Measurements from ENCODE around the gene FIGNL2. TPM values are rescaled to one million over a fixed set of nuclear protein-coding genes. Genes with fewer than 3 reads are reported as not detected.
A peak's percentile ranks its signal among the peaks of the same experiment; 100 is the strongest.

FIGNL2 gene
- 10 to 100 TPM; 10.5 to 17.7 TPM for total RNA-seq
- polyA plus RNA-seq (2013, experiment 1 of 2): 24.4 TPM
- polyA plus RNA-seq (2013, experiment 2 of 2): 22.8 TPM
- long read RNA-seq, experiment 1, partial matches to known transcripts: 0 of 8 reads
- long read RNA-seq, experiment 1, other reads (novel, unspliced or antisense): 8 of 8 reads
- long read RNA-seq, experiment 2, full-length matches to known transcripts: 4 of 11 reads
- long read RNA-seq, experiment 2, partial matches to known transcripts: 0 of 11 reads
- long read RNA-seq, experiment 2, other reads (novel, unspliced or antisense): 7 of 11 reads
- long read RNA-seq, experiment 3: 0 reads
- long read RNA-seq, experiment 4: 0 reads

DNA sequence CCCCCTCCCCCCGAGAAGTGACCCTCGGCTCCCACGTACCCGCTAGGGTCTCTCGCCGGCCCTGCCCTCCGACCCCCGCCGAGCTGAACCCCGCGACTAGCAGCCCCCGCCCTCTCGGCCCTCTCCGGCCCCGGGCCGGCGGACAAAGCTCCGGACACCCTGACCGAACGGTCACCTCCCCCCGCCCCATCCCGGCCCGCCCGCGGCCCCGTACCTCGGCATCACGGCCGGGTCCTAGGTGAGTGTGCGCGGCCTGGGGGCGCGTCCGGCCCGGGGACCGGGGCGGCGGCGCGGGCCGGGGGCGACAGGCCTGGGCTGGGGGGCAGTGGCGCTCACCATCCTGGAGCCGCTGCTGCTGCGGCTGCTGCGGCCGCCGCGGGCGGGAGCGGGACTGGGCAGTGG is at the start of gene FIGNL2:
Gene FIGNL2 (minus strand): TSS at position 393 of the 402 bp plus-strand sequence. CDS start 26,305 bp downstream, outside the sequence.
- H3K27me3 Mint-ChIP-seq (ENCODE audit: insufficient read depth): peaks cover 79% of the 10 kb centered on the region
- H3K36me3 ChIP-seq (ENCODE audit: control insufficient read depth, insufficient read depth, low read length): peaks cover 4% of the 10 kb centered on the region
- no peaks in the 10 kb centered on the region for H3K36me3 Mint-ChIP-seq (ENCODE audit: low read depth)
- WGBS, 2 experiments (ENCODE audit: insufficient coverage in 1 of 2, insufficient read length in 1 of 2): 0% methylated on average over 4 to 45 of the region's 51 CpGs
- no peak within 1 kb of the TSS for H3K27ac Mint-ChIP-seq
- peak within 1 kb of the TSS; percentile 47 for H3K9ac ChIP-seq (ENCODE audit: extremely low read depth, low read length, poor library complexity, severe bottlenecking)
- H3K27ac ChIP-seq (ENCODE audit: low read depth, low read length): peak within 1 kb of the TSS; percentile 90
- H3K27me3 ChIP-seq (ENCODE audit: control insufficient read depth, insufficient read depth, low read length, poor library complexity, severe bottlenecking): peaks cover 16% of the 10 kb centered on the region
- peaks cover 15% of the 10 kb centered on the region for H3K4me1 ChIP-seq (ENCODE audit: control insufficient read depth, insufficient read depth, low read length)
- H3K9me3 ChIP-seq (ENCODE audit: control insufficient read depth, low read length): no peaks in the 10 kb centered on the region
- TF ChIP-seq, protein P1, sequence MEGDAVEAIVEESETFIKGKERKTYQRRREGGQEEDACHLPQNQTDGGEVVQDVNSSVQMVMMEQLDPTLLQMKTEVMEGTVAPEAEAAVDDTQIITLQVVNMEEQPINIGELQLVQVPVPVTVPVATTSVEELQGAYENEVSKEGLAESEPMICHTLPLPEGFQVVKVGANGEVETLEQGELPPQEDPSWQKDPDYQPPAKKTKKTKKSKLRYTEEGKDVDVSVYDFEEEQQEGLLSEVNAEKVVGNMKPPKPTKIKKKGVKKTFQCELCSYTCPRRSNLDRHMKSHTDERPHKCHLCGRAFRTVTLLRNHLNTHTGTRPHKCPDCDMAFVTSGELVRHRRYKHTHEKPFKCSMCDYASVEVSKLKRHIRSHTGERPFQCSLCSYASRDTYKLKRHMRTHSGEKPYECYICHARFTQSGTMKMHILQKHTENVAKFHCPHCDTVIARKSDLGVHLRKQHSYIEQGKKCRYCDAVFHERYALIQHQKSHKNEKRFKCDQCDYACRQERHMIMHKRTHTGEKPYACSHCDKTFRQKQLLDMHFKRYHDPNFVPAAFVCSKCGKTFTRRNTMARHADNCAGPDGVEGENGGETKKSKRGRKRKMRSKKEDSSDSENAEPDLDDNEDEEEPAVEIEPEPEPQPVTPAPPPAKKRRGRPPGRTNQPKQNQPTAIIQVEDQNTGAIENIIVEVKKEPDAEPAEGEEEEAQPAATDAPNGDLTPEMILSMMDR (conservative IDR thresholded peaks at IDR 0.05): no peak
- peaks cover 12% of the 10 kb centered on the region for H3K4me1 Mint-ChIP-seq
- peak within 1 kb of the TSS; percentile 66 for H3K4me3 Mint-ChIP-seq
- peak within 1 kb of the TSS; percentile 84 for H3K4me3 ChIP-seq (ENCODE audit: low read length)
- DNase-seq: peak; percentile 80
- H3K9me3 Mint-ChIP-seq: no peaks in the 10 kb centered on the region

DNA sequence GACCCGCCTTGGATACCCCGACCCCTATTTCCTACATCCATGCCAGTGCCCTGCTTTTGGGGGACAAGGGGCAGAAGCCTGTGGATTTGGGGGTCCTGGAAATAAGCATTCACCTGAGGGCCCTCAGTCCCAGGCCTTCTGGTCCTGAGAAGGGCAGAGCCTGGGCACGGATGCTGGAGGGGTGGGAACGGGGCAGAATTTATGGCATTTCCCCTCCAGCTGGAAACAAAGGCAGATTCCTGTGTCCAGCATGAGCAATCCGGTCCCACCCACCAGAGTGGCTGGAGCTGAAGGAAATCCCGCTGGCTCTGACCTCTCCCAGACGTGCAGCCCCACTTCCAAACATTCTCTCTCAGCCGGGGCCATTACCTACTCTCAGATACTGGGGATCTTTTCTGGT is 48.7 kb upstream of the FIGNL2 start:
- Histone ChIP-seq H3K27me3 (ENCODE audit: control insufficient read depth, insufficient read depth, low read length, poor library complexity, severe bottlenecking) (peaks cover 4% of the 10 kb centered on the region), H3K9ac (ENCODE audit: extremely low read depth, low read length, poor library complexity, severe bottlenecking) (no peak overlapping the region), H3K36me3 (ENCODE audit: control insufficient read depth, insufficient read depth, low read length) (no peaks in the 10 kb centered on the region), H3K9me3 (ENCODE audit: control insufficient read depth, low read length) (no peaks in the 10 kb centered on the region), H3K27ac (ENCODE audit: low read depth, low read length) (no peak overlapping the region), H3K4me1 (ENCODE audit: control insufficient read depth, insufficient read depth, low read length) (peaks cover 3% of the 10 kb centered on the region), H3K4me3 (ENCODE audit: low read length) (no peak overlapping the region)
- H3K36me3 Mint-ChIP-seq (ENCODE audit: low read depth): no peaks in the 10 kb centered on the region
- TF ChIP-seq, protein P1 (conservative IDR thresholded peaks at IDR 0.05): no peak
- no peak overlapping the region for H3K27ac Mint-ChIP-seq
- peaks cover 6% of the 10 kb centered on the region for H3K27me3 Mint-ChIP-seq (ENCODE audit: insufficient read depth)
- H3K4me1 Mint-ChIP-seq: peaks cover 8% of the 10 kb centered on the region
- DNase-seq: no peak
- WGBS, 2 experiments (ENCODE audit: insufficient coverage in 1 of 2, insufficient read length in 1 of 2): 87 to 92% methylated on average over 7 to 8 of the region's 8 CpGs
- H3K9me3 Mint-ChIP-seq: no peaks in the 10 kb centered on the region
- no peak overlapping the region for H3K4me3 Mint-ChIP-seq

DNA sequence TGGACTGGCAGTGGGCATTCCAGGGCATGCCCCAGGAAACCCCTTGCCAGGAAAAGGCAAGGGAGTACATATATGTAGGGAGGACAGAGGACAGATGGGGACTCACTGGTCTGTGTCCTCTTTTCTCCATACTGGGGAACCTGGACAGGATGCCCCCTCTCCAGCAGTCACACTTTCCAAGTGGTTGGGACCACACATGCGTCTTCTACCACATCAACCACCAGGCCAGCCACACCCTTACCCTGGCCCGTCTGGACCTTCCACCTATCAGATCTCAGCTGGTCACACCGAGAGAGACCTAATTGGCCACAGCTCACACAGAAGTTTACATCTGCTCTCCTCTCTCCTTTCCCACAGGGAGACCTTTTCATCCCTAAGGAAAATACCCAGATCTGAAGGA is 47.7 kb upstream of the FIGNL2 start:
- H3K4me3 Mint-ChIP-seq: no peak overlapping the region

More for the DNA sequence above, 47.7 kb upstream of the FIGNL2 start:
- peaks cover 8% of the 10 kb centered on the region for H3K4me1 Mint-ChIP-seq
- H3K4me3 ChIP-seq (ENCODE audit: low read length): no peak overlapping the region
- no peaks in the 10 kb centered on the region for H3K9me3 ChIP-seq (ENCODE audit: control insufficient read depth, low read length)
- no peak overlapping the region for H3K27ac ChIP-seq (ENCODE audit: low read depth, low read length)
- peaks cover 3% of the 10 kb centered on the region for H3K4me1 ChIP-seq (ENCODE audit: control insufficient read depth, insufficient read depth, low read length)
- no peaks in the 10 kb centered on the region for H3K9me3 Mint-ChIP-seq
- TF ChIP-seq, protein P1 (conservative IDR thresholded peaks at IDR 0.05): no peak
- 90 to 91% methylated on average over 2 to 3 of the region's 3 CpGs for WGBS, 2 experiments (ENCODE audit: insufficient coverage in 1 of 2, insufficient read length in 1 of 2)
- H3K9ac ChIP-seq (ENCODE audit: extremely low read depth, low read length, poor library complexity, severe bottlenecking): no peak overlapping the region
- no peaks in the 10 kb centered on the region for H3K36me3 ChIP-seq (ENCODE audit: control insufficient read depth, insufficient read depth, low read length)
- H3K27me3 Mint-ChIP-seq (ENCODE audit: insufficient read depth): peaks cover 6% of the 10 kb centered on the region
- peaks cover 4% of the 10 kb centered on the region for H3K27me3 ChIP-seq (ENCODE audit: control insufficient read depth, insufficient read depth, low read length, poor library complexity, severe bottlenecking)
- DNase-seq: peak; percentile 51
- no peak overlapping the region for H3K27ac Mint-ChIP-seq
- no peaks in the 10 kb centered on the region for H3K36me3 Mint-ChIP-seq (ENCODE audit: low read depth)

Data from endodermal cell (in vitro differentiated cells).